DND-41 (cell line): ENCODE results near the gene RSAD2.
A peak's percentile ranks its signal among the peaks of the same experiment; 100 is the strongest.

Experiments used
- ATAC-seq: fragments of 200-7000 bp; cut with Tn5 transposase; 3 replicates; pipeline ENCODE4 v1.9.1; 2021; ENCODE audit warnings: low read depth; ENCODE audit not compliant: insufficient read depth
- DNase-seq: peaks from one replicate; pipeline ENCODE4 v3.0.0-alpha.2; 2020
- H2AFZ ChIP-seq: 2 replicates; pipeline ENCODE4 v1.6.0; 2012; ENCODE audit warnings: low read depth, low read length
- H3K27ac ChIP-seq: 2 replicates; pipeline ENCODE4 v1.5.1; 2012; ENCODE audit warnings: low read length, inconsistent platforms
- H3K27me3 ChIP-seq: fragments of 200-600 bp; sonication (generic); 2 replicates; pipeline ENCODE4 v1.6.0; 2012; ENCODE audit warnings: low read length, mild to moderate bottlenecking, inconsistent platforms; ENCODE audit not compliant: insufficient read depth, poor library complexity
- H3K36me3 ChIP-seq: 2 replicates; pipeline ENCODE4 v1.5.1; 2012; ENCODE audit warnings: low read length, inconsistent platforms; ENCODE audit not compliant: insufficient read depth
- H3K4me1 ChIP-seq: 2 replicates; pipeline ENCODE4 v1.5.1; 2012; ENCODE audit warnings: mild to moderate bottlenecking, low read length; ENCODE audit not compliant: insufficient read depth
- H3K4me2 ChIP-seq: 2 replicates; pipeline ENCODE4 v1.6.0; 2012; ENCODE audit warnings: mild to moderate bottlenecking, moderate library complexity, low read length, inconsistent platforms; ENCODE audit not compliant: insufficient read depth
- H3K4me3 ChIP-seq, 2 experiments: fragments of 200-600 bp in 1 of 2; shearing (Covaris generic) in 1 of 2; 2 replicates each; pipeline ENCODE4 v1.5.1; 2012 to 2016; ENCODE audit warnings: inconsistent platforms in 2 of 2, low read length in 2 of 2, mild to moderate bottlenecking in 2 of 2, low read depth in 1 of 2, moderate library complexity in 1 of 2
- H3K79me2 ChIP-seq: 2 replicates; pipeline ENCODE4 v1.6.0; 2012; ENCODE audit warnings: low read length, inconsistent platforms; ENCODE audit not compliant: insufficient read depth
- H3K9ac ChIP-seq: 2 replicates; pipeline ENCODE4 v1.6.0; 2012; ENCODE audit warnings: low read depth, mild to moderate bottlenecking, inconsistent platforms, low read length, moderate library complexity
- H3K9me3 ChIP-seq: 2 replicates; pipeline ENCODE4 v1.5.1; 2012; ENCODE audit warnings: low read length, moderate library complexity, mild to moderate bottlenecking, inconsistent platforms; ENCODE audit not compliant: insufficient read depth, severe bottlenecking
- H4K20me1 ChIP-seq: 2 replicates; pipeline ENCODE4 v1.6.0; 2012; ENCODE audit warnings: low read length; ENCODE audit not compliant: insufficient read depth
- CTCF ChIP-seq: IDR thresholded peaks from 2 replicates; pipeline ENCODE4 v1.5.1; 2012; ENCODE audit warnings: borderline replicate concordance, low read length, moderate library complexity, mild to moderate bottlenecking; ENCODE audit not compliant: poor library complexity, severe bottlenecking; ENCODE audit errors: extremely low read depth
- EZH2 ChIP-seq: IDR thresholded peaks from 3 replicates; pipeline ENCODE4 v1.6.1; 2012; ENCODE audit warnings: borderline replicate concordance, low read depth, mild to moderate bottlenecking, moderate library complexity, low read length, inconsistent platforms; ENCODE audit not compliant: severe bottlenecking

RSAD2 gene

GRCh38 chr2:6835467-6835866, 42.1 kb upstream of the RSAD2 start:
- Histone ChIP-seq H3K4me3 (no peak overlapping the region), H3K4me2 (peak overlapping the region; percentile 64), H3K9ac (peak overlapping the region; percentile 28), H3K36me3 (peaks cover 29% of the 10 kb centered on the region), H3K79me2 (peaks cover 29% of the 10 kb centered on the region), H4K20me1 (no peaks in the 10 kb centered on the region), H3K27me3 (no peaks in the 10 kb centered on the region), H3K9me3 (peaks cover 19% of the 10 kb centered on the region), H3K4me1 (peaks cover 46% of the 10 kb centered on the region), H2AFZ (no peak overlapping the region), H3K27ac (peak overlapping the region; percentile 85)
- no peak for TF ChIP-seq EZH2
- TF ChIP-seq CTCF: no peak
- ATAC-seq (peak; percentile 85), DNase-seq (peak; percentile 19)

GRCh38 chr2:6838673-6839319, 38.8 kb upstream of the RSAD2 start:
- ATAC-seq (no peak), DNase-seq (no peak)
- no peak for TF ChIP-seq CTCF
- TF ChIP-seq EZH2: no peak
- Histone ChIP-seq H2AFZ (no peak overlapping the region), H3K36me3 (peaks cover 35% of the 10 kb centered on the region), H3K27me3 (no peaks in the 10 kb centered on the region), H3K27ac (no peak overlapping the region), H3K4me1 (peaks cover 32% of the 10 kb centered on the region), H3K9me3 (peaks cover 32% of the 10 kb centered on the region), H3K4me2 (no peak overlapping the region), H3K79me2 (peaks cover 24% of the 10 kb centered on the region), H3K4me3 (no peak overlapping the region), H4K20me1 (no peaks in the 10 kb centered on the region), H3K9ac (no peak overlapping the region)

- Histone ChIP-seq H3K79me2 (peaks cover 11% of the 10 kb centered on the region), H3K4me2 (no peak overlapping the region), H3K9ac (no peak overlapping the region), H2AFZ (no peak overlapping the region), H3K27me3 (no peaks in the 10 kb centered on the region), H3K4me3 (no peak overlapping the region), H3K9me3 (peaks cover 61% of the 10 kb centered on the region), H3K27ac (no peak overlapping the region), H4K20me1 (no peaks in the 10 kb centered on the region), H3K4me1 (peaks cover 2% of the 10 kb centered on the region), H3K36me3 (peaks cover 53% of the 10 kb centered on the region)
- ATAC-seq: no peak
- DNase-seq: no peak
- TF ChIP-seq CTCF: no peak
- TF ChIP-seq EZH2: no peak
These were observed 35.9 kb upstream of the RSAD2 start for GRCh38 chr2:6841537-6842287.
